ENCODE results near the gene RNASEH2C.

Gene RNASEH2C

GRCh38 chr11:65730461-65730860 lies 9.9 kb upstream of the RNASEH2C start:
- no peak for DNase-seq
- peaks cover 16% of the 10 kb centered on the region for H3K27me3 Mint-ChIP-seq
- H3K9me3 Mint-ChIP-seq = no peaks in the 10 kb centered on the region
- no peak overlapping the region for H3K27ac Mint-ChIP-seq
- no peak overlapping the region for H3K4me3 Mint-ChIP-seq
- H3K4me1 Mint-ChIP-seq = no peaks in the 10 kb centered on the region
- ATAC-seq = no peak

GRCh38 chr11:65727865-65728264 lies 7.3 kb upstream of the RNASEH2C start:
- no peaks in the 10 kb centered on the region for H3K9me3 Mint-ChIP-seq
- no peak overlapping the region for H3K4me3 Mint-ChIP-seq
- H3K27me3 Mint-ChIP-seq = peaks cover 12% of the 10 kb centered on the region
- no peak overlapping the region for H3K27ac Mint-ChIP-seq
- no peak for DNase-seq
- no peaks in the 10 kb centered on the region for H3K4me1 Mint-ChIP-seq
- ATAC-seq = no peak

GRCh38 chr11:65726660-65727059 lies 6.1 kb upstream of the RNASEH2C start:
- Mint-ChIP-seq H3K27ac (no peak overlapping the region), H3K27me3 (peaks cover 2% of the 10 kb centered on the region), H3K9me3 (no peaks in the 10 kb centered on the region), H3K4me1 (no peaks in the 10 kb centered on the region), H3K4me3 (no peak overlapping the region)
- ATAC-seq (no peak), DNase-seq (no peak)

GRCh38 chr11:65722261-65722660 lies 1.7 kb upstream of the RNASEH2C start:
- Mint-ChIP-seq H3K27ac (no peak overlapping the region), H3K9me3 (no peaks in the 10 kb centered on the region), H3K4me1 (peaks cover 30% of the 10 kb centered on the region), H3K4me3 (no peak overlapping the region), H3K27me3 (no peaks in the 10 kb centered on the region)
- ATAC-seq (no peak), DNase-seq (no peak)

GRCh38 chr11:65719871-65720210 lies 757 bp downstream of the RNASEH2C start:
- DNase-seq = peak; percentile 19 to 41
- Mint-ChIP-seq H3K4me3 (peak overlapping the region; percentile 97 to 99), H3K27me3 (no peaks in the 10 kb centered on the region), H3K4me1 (peaks cover 44% of the 10 kb centered on the region), H3K9me3 (no peaks in the 10 kb centered on the region), H3K27ac (peak overlapping the region; percentile 94 to 97)
- peak; percentile 50 for ATAC-seq

- DNase-seq = no peak
- Mint-ChIP-seq H3K27me3 (no peaks in the 10 kb centered on the region), H3K4me3 (peak overlapping the region; percentile 97 to 99), H3K9me3 (no peaks in the 10 kb centered on the region), H3K27ac (peak overlapping the region in 1 of 2 donors; percentile 82), H3K4me1 (peaks cover 50% of the 10 kb centered on the region)
- no peak for ATAC-seq
Measured at GRCh38 chr11:65718964-65719492, 1.6 kb downstream of the RNASEH2C start.

GRCh38 chr11:65718531-65718930 lies 2.1 kb downstream of the RNASEH2C start:
- Mint-ChIP-seq H3K27me3 (no peaks in the 10 kb centered on the region), H3K9me3 (no peaks in the 10 kb centered on the region), H3K4me1 (peaks cover 55% of the 10 kb centered on the region), H3K27ac (no peak overlapping the region), H3K4me3 (peak overlapping the region; percentile 97 to 99)
- ATAC-seq = no peak
- no peak for DNase-seq

- Mint-ChIP-seq H3K4me1 (peaks cover 61% of the 10 kb centered on the region), H3K4me3 (no peak overlapping the region), H3K27ac (peak overlapping the region in 1 of 2 donors; percentile 50), H3K9me3 (no peaks in the 10 kb centered on the region), H3K27me3 (no peaks in the 10 kb centered on the region)
- ATAC-seq (no peak), DNase-seq (no peak)
Measured at GRCh38 chr11:65717906-65718305, 2.7 kb downstream of the RNASEH2C start.

- Mint-ChIP-seq H3K4me1 (peaks cover 71% of the 10 kb centered on the region), H3K27me3 (no peaks in the 10 kb centered on the region), H3K27ac (peak overlapping the region in 1 of 2 donors; percentile 80), H3K9me3 (no peaks in the 10 kb centered on the region), H3K4me3 (no peak overlapping the region)
- no peak for DNase-seq
- ATAC-seq = no peak
Measured at GRCh38 chr11:65716774-65717405, 3.7 kb downstream of the RNASEH2C start.

- H3K27me3 Mint-ChIP-seq = no peaks in the 10 kb centered on the region
- no peak overlapping the region for H3K4me3 Mint-ChIP-seq
- H3K9me3 Mint-ChIP-seq = no peaks in the 10 kb centered on the region
- DNase-seq (no peak), ATAC-seq (no peak)
- peaks cover 74% of the 10 kb centered on the region for H3K4me1 Mint-ChIP-seq
- peak overlapping the region in 1 of 2 donors; percentile 80 for H3K27ac Mint-ChIP-seq
Measured at GRCh38 chr11:65716302-65716701, 4.3 kb downstream of the RNASEH2C start.

- ATAC-seq = no peak
- peak in 1 of 2 donors; percentile 9 for DNase-seq
- Mint-ChIP-seq H3K27ac (no peak overlapping the region), H3K27me3 (no peaks in the 10 kb centered on the region), H3K9me3 (no peaks in the 10 kb centered on the region), H3K4me3 (peak overlapping the region in 1 of 2 donors; percentile 7), H3K4me1 (peaks cover 73% of the 10 kb centered on the region)
Measured at GRCh38 chr11:65714433-65714832, 6.2 kb downstream of the RNASEH2C start.

- DNase-seq (peak in 1 of 2 donors; percentile 10), ATAC-seq (no peak)
- Mint-ChIP-seq H3K4me3 (peak overlapping the region; percentile 92 to 94), H3K4me1 (peaks cover 66% of the 10 kb centered on the region), H3K9me3 (no peaks in the 10 kb centered on the region), H3K27ac (peak overlapping the region; percentile 76 to 81), H3K27me3 (no peaks in the 10 kb centered on the region)
Measured at GRCh38 chr11:65713212-65713969, 7.2 kb downstream of the RNASEH2C start.

- Mint-ChIP-seq H3K4me3 (peak overlapping the region; percentile 92 to 94), H3K4me1 (peaks cover 61% of the 10 kb centered on the region), H3K27me3 (no peaks in the 10 kb centered on the region), H3K27ac (peak overlapping the region; percentile 99), H3K9me3 (no peaks in the 10 kb centered on the region)
- DNase-seq = no peak
- ATAC-seq = no peak
Measured at GRCh38 chr11:65712633-65713076, 7.9 kb downstream of the RNASEH2C start.

- ATAC-seq (peak; percentile 92), DNase-seq (peak; percentile 99)
- peak within 1 kb of the TSS; percentile 92 to 94 for H3K4me3 Mint-ChIP-seq
- H3K9me3 Mint-ChIP-seq = no peaks in the 10 kb centered on the region
- H3K27ac Mint-ChIP-seq = peak within 1 kb of the TSS; percentile 99
- peaks cover 58% of the 10 kb centered on the region for H3K4me1 Mint-ChIP-seq
- H3K27me3 Mint-ChIP-seq = no peaks in the 10 kb centered on the region
Measured at GRCh38 chr11:65711785-65712632, 8.6 kb downstream of the RNASEH2C start, which contains the start of gene KAT5. Gene KAT5, plus strand, starts transcription at chr11:65712252. Its CDS starts 16 bp downstream, at chr11:65712268.

- Mint-ChIP-seq H3K9me3 (no peaks in the 10 kb centered on the region), H3K4me1 (peaks cover 65% of the 10 kb centered on the region), H3K27ac (peak overlapping the region in 1 of 2 donors; percentile 93), H3K27me3 (no peaks in the 10 kb centered on the region), H3K4me3 (no peak overlapping the region)
- no peak for ATAC-seq
- DNase-seq = no peak
Measured at GRCh38 chr11:65710421-65710820, 10.2 kb downstream of the RNASEH2C start.

All from stimulated activated naive CD8-positive, alpha-beta T cell treated with anti-CD3 and anti-CD28 coated beads, Interleukin-15, amount 100 ng/mL, for 72 hours (primary cell).